GM18907 (cell line): ENCODE data around the gene ACER3.
"Not testable (repeated sequence)": the region's sequence is repeated elsewhere in the genome, so short reads cannot be mapped to it uniquely, and the experiment has no call there.

Source experiments
- ATAC-seq: cut with Tn5 transposase; IDR thresholded peaks from one replicate; pipeline ENCODE4 v1.9.1; 2021; ENCODE audit warnings: mild to moderate bottlenecking, moderate library complexity; ENCODE audit not compliant: unreplicated experiment

Gene ACER3

DNA sequence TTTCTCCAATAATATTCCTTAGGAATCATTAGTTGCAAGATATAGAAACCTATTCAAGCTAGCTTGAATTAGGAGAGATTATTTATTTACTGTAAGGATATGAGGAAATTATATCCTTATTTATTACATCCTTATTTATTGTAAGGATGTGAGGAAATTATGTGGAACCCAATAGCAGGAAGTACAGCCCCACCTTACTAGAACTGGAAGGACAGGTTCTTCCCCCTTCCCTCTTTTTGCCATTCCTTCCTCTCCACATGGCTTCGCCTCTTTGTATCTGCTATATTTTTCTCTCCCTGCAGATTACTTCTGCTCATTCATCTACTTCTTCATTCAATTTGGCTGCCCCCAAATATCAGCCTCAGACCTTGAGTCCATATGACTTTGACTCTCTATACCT, 124.0 kb downstream of the ACER3 start:
- ATAC-seq: no peak

DNA sequence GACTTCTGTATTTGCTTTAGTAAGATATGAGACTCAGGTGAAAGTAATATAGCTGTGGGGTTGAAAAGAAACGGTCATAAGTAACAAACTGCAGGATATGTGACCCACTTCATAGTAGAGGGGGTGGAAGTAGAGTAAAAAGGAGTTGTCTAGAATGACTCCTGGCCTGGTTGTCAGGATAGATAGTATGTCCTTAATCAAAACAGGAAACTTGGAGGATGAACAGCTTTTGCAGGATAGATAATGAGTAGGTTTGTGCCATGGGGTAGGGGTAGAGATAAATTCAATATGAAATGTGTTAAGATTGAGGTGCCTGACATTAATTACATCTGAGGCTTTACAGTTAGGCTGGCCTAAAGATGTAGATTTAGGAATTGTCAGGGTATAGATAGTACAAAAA, 126.5 kb downstream of the ACER3 start:
- ATAC-seq: no peak

DNA sequence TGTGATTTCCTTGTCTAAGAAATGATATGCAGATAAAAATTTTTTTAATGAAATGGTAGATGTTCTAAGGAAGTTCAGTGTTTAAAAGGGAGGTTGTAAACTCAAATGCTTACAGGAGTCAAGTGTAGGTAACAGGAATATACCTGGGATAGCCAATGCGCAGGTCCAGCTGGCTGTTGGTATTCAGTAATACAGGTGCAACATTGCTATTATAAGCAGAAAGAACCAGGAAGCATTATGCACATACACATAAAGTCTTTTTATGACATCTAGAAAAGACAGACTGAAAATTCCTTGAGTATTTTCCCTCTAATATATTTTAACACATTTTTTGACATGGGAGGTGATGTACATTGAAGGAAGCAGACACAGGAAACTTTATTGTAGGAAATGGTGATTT, 129.9 kb downstream of the ACER3 start:
- no peak for ATAC-seq

DNA sequence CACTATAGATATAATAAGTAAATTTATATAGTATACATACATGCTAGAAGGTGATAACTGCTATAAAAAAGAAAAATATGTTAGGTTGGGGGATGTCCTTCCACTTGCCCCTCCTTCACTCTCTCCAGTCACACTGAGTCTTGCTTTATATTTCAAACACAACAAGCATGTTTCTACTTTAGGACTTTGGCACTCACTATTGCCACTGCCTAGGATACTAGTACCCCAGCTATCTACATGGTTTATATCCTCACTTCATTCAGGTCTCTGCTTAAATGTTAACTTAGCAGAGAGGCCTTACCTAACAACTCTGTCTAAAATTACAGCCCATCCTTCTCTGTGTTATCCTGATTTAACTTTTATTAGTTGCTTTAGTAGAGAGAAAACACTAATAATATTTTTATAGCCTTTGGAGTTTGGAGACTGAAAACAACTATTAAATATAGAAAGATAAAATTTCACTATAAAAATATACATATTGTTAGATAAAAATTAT, 134.4 kb downstream of the ACER3 start:
- no peak for ATAC-seq

DNA sequence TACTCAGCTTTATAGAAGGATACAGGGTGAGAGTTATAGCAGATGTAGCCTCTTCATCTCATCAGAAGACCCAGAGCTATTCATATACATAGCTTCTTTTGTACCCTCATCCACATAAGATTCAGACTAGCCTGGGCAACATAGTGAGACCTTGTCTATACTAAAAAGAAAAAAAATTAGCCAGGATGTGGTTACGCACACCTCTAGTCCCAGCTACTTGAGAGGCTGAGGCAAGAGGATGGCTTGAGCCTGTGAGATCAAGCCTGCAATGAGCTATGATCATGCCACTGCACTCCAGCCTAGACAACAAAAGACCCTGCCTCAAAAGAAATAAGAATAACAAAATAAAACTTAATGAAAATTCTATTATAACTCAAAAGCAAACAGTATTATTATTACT, 136.8 kb downstream of the ACER3 start:
- no peak for ATAC-seq

DNA sequence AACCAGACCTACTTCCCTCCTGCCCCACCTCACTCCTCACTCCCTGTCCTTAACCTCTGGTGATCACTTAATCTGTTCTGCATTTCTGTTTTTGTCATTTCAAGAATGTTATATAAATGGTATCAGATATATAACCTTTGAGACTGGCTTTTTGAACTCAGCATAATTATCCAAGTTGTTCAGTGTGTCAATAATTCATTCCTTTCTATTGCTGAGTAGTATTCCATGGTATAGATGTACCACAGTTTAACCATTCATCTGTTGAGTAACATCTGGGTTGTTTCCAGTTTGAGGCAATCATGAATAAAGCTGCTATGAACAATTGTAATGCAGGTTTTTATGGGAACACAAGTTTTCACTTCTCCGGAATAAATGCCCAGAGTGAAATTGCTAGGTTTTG, 138.9 kb downstream of the ACER3 start:
- ATAC-seq: no peak

DNA sequence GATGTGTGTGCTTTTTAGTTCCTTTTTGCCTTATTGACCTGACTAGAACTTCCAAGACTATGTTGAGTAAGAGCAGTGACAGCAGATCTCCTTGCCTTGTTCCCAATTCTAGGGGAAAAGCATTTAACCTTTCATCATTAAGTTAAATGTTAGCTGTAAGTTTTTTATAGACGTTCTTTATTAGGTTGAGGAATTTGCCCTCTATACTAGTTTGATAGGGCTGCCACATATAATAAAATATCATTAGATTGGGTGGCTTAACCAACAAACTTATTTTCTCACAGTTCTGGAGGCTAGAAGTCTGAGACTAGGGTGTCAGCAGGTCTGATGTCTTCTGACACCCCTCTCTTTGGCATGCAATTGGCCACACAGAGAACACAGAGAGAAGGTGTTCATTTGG, 140.9 kb downstream of the ACER3 start:
- no peak for ATAC-seq

DNA sequence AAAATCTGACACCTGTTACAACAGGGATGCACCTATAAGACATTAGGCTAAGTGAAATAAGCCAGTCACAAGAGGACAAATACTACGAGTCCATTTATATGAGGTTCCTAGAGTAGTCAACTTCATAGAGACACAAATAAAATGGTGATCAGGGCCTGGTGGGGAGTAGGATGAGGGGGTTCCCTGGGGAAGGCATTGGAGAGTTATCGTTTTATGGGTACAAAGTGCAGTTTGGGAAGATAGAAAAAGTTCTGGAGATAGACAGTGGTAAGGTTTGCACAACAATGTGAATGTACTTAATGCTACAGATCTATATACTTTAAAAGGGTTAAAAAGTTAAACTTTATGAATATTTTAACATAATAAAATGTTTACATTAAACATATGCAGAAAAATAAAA, 142.1 kb downstream of the ACER3 start:
- ATAC-seq: no peak

DNA sequence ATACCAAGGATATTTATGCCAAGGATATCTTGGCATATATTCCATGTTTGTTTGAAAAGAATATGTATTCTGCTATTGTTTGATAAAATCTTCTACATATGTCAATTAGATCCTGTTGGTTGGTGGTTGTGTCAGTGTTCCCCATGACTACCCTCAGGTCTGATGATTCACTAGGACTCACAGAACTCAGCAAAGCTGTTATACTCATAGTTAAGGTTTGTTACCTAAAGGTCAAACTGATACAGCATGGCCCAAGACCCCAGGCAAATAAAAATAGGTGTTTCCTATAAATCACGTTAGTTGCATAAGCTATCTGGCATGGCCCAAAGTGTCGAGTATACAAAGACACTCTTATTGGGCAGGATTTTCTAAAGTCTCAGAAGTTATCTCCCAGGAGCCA, 143.2 kb downstream of the ACER3 start:
- no peak for ATAC-seq

DNA sequence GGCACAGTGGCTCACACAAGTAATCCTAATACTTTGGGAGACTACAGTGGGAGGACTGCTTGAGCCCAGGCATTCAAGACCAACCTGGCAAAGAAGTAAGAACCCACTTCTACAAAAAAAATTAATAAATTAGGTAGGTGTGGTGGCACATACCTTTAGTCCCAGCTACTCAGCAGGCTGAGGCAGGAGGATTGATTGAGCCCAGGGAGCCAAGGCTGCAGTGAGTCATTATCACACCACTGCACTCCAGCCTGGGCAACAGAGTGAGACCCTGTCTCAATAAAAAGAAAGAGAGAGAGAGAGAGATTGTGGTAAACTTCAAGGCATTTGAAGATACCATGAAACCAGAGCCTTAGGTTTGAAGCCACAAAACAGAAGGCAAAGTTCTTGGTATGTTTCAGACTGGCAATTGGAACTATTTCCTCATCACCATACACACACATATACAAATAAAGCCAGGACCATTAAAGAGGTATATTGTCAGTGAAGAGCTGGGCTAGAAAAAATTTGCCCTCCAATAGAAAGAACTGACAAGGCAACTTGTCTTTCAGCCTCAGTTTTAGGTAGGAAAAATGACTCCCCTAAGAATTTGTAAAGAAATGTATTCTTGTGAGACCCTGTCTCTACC, 148.9 kb downstream of the ACER3 start:
- no peak for ATAC-seq

DNA sequence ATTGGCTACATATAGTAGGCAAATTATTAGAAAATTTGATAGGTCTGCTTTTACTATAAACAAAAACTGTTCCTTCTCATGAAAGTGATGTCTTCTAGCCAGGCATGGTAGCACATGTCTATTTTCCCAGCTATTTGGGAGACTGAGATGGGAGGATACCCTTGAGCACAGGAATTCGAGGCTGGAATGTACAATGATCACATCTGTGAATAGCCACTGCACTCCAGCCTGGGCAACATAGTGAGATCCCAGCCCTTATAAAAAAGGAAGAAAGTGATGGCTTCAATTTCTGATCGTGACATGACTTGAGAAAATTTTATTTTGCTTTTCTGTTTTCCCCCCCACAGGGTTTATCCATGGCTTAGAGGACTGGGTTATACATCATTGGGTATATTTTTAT, 154.0 kb downstream of the ACER3 start:
- no peak for ATAC-seq

DNA sequence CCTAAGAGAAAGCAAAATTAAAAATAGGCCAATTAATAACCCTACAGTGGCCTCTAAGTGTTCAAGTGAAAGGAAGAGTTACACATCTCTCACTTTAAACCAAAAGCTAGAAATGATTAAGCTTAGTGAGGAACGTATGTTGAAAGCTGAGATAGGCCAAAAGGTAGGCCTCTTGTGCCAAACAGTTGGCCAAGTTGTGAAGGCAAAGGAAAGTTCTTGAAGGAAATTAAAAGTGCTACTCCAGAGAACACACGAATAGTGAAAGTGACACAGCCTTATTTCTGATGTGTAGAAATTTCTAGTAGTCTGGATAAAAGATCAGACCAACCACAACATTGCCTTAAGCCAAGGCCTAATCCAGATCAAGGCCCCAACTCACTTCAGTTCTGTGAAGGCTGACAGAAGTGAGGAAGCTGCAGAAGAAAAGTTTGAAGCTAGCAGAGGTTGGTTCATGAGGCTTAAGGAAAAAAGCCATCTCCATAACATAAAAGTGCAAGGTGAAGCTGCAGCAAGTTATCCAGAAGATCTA, 157.7 kb downstream of the ACER3 start:
- ATAC-seq: not testable (repeated sequence)

DNA sequence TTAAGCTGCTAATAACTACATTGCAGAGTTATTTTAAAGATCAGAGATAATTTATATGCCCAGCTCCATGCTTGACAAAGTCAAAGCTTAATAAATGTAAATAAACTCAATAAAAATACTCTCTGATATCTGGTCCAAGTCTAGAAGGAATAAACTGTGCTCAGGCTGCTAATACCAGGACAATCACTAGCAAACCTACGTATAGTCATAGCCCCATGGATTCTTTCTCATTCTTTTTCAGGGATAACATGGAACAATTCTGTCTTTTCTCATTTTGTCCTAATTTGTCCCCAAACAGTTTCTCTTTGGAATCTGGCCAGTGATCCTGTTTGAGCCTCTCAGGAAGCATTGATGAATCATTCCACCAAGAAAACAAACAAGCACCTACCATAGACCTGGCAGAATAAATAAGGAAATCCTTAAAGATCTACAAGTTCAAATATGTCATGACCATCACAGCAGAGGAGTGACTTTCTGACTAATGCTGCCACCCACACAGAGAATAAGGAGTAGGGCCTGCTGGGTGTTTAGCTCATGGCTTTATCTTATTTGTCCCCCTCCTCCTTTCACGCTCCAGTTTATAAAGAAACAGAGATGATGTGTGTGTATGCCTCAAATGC, 159.4 kb downstream of the ACER3 start:
- ATAC-seq: no peak

DNA sequence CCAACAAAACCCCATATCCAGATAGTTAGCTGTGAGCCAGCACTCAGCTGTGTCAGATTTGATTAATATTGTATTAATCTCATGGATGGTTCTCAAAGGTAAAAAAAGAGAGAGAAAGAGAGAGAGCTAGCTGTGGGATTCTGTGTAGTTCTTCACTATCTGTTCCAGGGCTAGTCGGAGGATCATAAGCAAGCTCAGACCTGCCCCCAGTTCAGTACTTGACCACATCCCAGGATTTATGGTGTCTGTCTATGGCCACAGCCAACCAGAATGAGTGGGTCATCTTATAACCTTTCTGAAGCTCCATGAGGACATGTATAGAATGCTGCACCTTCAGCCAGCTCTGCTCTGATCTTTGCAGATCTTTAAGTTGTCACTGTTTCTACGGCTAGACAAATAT, 160.0 kb downstream of the ACER3 start:
- ATAC-seq: no peak

DNA sequence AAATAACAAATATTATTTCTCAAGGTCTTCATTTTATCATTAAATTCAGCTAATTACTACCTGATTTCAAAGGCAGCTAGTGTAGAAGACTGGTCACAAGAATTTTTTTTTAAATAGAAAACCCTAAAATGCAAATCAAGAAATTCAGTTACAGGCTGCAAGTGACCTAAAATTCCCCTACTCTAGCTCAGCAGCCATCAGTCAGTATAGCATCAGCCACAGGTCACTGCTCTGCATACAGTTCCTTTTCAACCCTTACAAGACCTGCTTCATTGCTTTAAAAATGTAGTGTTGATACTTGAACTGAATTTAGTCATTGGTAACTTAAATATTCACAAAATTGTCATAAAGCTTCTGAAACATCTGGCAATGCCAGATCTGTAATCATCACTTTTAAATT, 164.0 kb downstream of the ACER3 start:
- no peak for ATAC-seq

DNA sequence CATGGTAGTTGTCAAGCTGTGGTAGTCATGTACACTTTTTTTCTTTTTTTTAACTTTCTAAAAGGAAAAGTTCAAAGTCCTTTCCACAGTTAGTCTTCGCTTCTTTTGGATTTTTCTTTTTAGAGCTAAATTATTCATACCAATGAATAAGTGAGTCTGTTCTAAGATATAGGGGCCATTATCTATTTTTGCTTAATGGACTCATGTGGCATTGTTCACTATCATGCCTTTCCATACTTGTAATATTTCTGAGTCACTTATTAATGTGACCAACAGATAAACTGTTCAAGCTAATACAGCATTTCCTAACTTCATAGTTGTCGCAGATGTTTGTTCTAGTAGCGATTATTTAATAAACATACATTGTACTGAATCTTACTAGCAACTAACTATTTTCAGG, 165.5 kb downstream of the ACER3 start:
- no peak for ATAC-seq

DNA sequence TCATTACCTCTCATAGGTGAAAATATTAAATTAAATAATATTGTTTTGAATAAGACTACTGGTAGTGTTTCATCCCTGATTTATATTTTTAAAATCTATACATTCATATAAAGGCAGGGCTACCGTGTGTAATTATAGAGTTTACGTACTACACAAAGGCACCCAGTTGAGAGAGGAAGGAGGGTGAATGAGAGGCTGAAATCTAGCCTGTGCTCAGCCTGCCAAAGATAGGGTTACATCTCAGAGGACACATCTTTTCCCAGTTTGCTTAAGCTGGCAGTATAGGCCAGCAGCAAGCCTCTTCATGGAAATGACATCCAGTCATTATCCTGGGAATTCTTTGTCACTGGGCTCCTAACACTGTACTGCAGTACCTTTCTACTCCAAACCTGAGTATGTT, 166.0 kb downstream of the ACER3 start:
- ATAC-seq: no peak

DNA sequence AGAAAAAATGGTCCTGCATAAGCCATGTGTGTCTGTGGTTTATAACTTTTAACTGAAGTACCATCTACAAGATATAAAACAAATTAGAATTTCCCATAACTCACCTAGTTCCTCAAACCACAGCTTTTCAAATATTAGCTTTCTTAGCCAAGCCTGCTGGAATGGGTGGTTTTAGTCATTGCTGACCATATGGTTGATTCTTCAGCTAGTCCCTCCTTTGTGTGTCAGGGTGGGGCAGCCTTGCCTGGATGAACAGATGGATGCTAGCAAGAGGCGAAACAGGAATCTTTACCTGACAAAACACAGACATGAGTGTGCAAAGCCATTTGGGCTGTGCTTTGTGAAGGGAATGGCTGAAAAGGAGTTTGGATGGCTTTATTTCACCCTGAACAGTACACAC, 166.6 kb downstream of the ACER3 start:
- ATAC-seq: no peak

DNA sequence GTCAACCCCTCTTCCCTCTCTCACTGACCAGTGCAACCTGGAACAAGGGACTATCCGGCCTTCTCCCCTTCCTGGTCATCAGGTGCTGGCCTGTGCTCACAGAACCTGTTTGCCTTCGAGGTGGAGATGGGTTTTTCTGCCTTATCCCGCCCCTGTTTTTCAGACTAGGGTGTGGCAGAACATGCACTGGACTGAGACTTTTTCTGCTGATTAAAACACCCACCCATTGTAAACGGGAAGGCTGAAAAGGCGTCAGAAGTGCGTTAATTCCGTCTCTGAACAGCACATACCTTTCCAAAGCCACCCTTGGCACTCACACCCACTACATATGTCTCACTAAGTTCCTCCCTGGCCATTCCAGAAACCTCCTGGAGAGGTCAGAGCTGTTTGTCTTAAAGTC, 169.1 kb downstream of the ACER3 start:
- no peak for ATAC-seq

DNA sequence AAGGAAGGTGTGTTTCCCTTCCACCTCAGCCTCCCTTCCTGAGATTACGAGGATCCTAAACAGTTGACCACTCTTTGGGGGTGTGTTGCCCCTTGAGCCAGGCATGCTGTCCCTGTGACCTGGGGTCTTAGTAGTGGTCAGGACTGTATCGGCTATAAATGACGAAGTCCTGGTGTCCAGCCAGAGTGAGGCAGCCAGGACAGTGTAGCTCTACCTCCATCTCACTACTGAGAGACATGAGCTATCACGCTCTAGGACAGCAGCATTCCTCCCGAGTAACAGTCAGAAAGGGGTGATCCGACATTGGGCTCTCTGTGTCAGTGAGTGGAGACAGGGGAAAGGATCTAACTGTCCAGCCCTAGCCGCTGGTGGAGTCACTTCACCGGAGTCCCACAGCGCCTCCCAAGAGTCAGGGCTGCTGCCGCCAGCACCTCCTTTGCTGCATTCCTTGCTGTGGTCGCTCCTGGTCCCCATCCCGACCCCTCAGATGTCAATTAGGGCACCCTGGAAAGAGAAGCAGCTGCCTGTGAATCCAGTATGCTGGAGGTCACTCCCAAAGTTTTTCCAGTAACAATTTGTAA, 170.2 kb downstream of the ACER3 start:
- no peak for ATAC-seq

DNA sequence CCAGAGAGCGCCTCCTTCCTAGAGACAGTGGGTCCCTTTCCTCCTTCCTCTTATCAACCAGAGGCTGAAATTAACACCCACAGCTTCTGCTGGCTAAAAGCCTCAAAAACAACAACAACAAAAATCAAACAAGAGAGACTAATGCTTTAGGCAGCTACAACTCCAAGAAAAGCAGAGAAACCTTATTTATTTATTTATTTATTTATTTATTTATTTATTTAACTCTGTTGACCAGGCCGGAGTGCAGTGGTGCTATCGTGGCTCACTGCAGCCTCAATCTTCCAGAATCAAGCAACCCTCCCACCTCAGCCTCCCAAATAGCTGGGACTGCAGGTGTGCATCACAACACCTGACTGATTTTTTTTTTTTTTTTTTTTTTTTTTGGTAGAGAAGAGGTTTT, 170.9 kb downstream of the ACER3 start:
- no peak for ATAC-seq

DNA sequence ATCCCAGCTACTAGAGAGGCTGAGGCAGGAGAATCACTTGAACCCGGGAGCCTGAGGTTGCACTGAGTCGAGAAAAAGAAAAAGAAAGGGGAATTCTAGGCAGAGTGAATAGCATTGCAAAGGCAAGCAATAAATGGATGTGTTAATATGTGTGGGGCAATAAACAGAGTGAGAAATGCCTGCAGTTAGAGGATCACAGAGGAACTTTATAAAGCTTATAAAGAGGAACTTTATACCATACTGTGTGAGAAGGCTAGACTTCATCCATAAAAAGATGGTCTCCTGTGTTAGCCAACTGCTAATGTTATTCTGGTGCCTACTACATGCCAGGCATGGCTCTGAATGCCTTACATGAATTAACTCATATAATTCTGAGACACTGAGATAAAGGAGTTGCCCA, 174.3 kb downstream of the ACER3 start:
- no peak for ATAC-seq
